D721Med (cell line): ENCODE measurements around the gene ZDHHC14.

Source experiments
- DNase-seq: peaks from one replicate; pipeline ENCODE4 v3.0.0; 2011; ENCODE audit warnings: low spot score; ENCODE audit not compliant: insufficient read length
- FAIRE-seq: peaks from 2 replicates; lab custom pipeline; 2011; peaks lifted over from hg19 to GRCh38; lab: Jason Lieb, UNC
- CTCF ChIP-seq: IDR thresholded peaks from 2 replicates; pipeline ENCODE4 v1.5.1; 2012; ENCODE audit warnings: mild to moderate bottlenecking, control low read depth; ENCODE audit not compliant: insufficient read depth; ENCODE audit errors: missing control alignments

ZDHHC14 gene

GRCh38 chr6:157524735-157525134 is 143.7 kb downstream of the ZDHHC14 start:
- DNase-seq, result no peak
- TF ChIP-seq CTCF, result no peak
- no peak for FAIRE-seq

- no peak for FAIRE-seq
- DNase-seq, result no peak
- no peak for TF ChIP-seq CTCF
Observed at GRCh38 chr6:157525292-157525889, 144.4 kb downstream of the ZDHHC14 start.

- no peak for TF ChIP-seq CTCF
- no peak for DNase-seq
- no peak for FAIRE-seq
Observed at GRCh38 chr6:157525918-157526425, 145.0 kb downstream of the ZDHHC14 start.

- DNase-seq, result no peak
- no peak for FAIRE-seq
- TF ChIP-seq CTCF, result no peak
Observed at GRCh38 chr6:157527471-157527907, 146.5 kb downstream of the ZDHHC14 start.

DNA sequence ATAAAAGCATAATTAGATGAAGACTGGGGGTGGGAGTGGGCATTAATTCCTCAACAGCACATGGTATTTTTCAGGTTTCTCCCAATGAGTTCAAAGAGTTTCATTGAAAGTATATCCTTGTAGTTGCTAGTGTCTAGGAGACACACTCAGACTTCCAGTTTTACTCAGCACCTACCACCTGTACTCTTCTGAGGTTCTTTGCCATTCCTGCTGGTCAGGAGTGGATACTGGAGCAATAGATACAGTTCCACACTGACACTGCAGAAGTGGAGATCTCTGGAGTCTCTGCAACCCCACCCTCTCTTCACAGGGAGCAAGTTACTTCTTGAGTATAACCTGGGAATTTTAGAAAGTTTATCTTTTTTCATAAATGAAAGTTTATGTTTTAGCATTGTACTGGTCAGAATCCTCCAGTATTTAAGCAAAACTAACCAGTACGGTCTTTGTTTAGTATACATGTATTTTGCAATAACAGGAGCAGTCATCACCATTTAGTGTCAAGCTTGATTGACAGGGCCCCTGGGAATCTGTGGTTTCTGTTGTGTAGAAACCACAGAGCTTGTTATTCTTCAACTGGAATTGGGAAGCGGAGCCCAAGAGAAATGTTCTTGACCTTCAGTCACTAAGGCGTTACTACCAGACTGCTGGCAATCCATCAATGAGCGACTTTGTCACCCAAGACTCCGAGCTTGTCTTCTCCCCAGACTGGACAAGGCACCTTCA is 148.1 kb downstream of the ZDHHC14 start:
- DNase-seq (no peak), FAIRE-seq (no peak)
- no peak for TF ChIP-seq CTCF

GRCh38 chr6:157529654-157530039 is 148.7 kb downstream of the ZDHHC14 start:
- FAIRE-seq, result no peak
- no peak for DNase-seq
- no peak for TF ChIP-seq CTCF

DNA sequence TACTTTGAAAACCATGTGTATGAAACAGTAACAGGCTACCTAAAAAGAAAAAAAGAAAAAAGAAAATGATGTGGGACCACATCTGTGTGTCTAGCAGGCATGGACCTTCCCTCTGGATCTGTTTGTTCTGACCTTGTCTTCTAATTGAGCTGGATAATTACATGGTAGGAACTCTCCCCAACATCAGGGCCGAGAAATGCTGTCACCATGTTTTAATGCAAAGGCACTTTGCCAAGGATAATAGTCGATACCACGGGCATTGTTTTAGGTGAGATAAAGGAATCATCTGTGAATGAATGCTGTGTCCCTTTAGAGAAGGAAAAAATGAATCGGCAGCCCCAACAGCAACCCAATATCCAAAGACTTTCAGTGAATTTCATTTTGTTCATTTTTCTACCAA is 149.1 kb downstream of the ZDHHC14 start:
- FAIRE-seq (no peak), DNase-seq (no peak)
- TF ChIP-seq CTCF, result no peak
